Measurements from ENCODE around the gene JAK1.

GRCh38 chr1:64938991-64939390, 27.4 kb downstream of the JAK1 start:
- TF ChIP-seq POLR2A (IDR thresholded peaks at IDR 0.05; ENCODE audit: low read depth, low read length) (no peak), SPI1 (IDR thresholded peaks at IDR 0.05; ENCODE audit: low read depth, low read length) (no peak), TAF1 (IDR thresholded peaks at IDR 0.05; ENCODE audit: low read depth, low read length) (no peak)

Measured in GM12891 (cell line).